GM21619 (cell line): ENCODE measurements around the gene TSPEAR.
"Not testable (repeated sequence)": the region's sequence is repeated elsewhere in the genome, so short reads cannot be mapped to it uniquely, and the experiment has no call there.

Experiments used
- ATAC-seq: cut with Tn5 transposase; IDR thresholded peaks from one replicate; pipeline ENCODE4 v1.9.1; 2021; ENCODE audit not compliant: unreplicated experiment

The TSPEAR gene

GRCh38 chr21:44592446-44593311 is 118.7 kb downstream of the TSPEAR start, which contains the start of gene KRTAP10-6:
Gene KRTAP10-6, minus strand, starts transcription at chr21:44592505. Its CDS starts 21 bp downstream, at chr21:44592484.
- no peak for ATAC-seq

GRCh38 chr21:44591801-44592130 is 119.6 kb downstream of the TSPEAR start:
- ATAC-seq = not testable (repeated sequence)

GRCh38 chr21:44590897-44591800 is 120.2 kb downstream of the TSPEAR start:
- not testable (repeated sequence) for ATAC-seq

GRCh38 chr21:44590311-44590721 is 121.1 kb downstream of the TSPEAR start:
- no peak for ATAC-seq

GRCh38 chr21:44589586-44590305 is 121.6 kb downstream of the TSPEAR start:
- no peak for ATAC-seq

- no peak for ATAC-seq
These were observed 122.3 kb downstream of the TSPEAR start for GRCh38 chr21:44589094-44589493.

GRCh38 chr21:44585892-44586291 is 125.5 kb downstream of the TSPEAR start:
- ATAC-seq = no peak

- ATAC-seq = no peak
These were observed 127.6 kb downstream of the TSPEAR start for GRCh38 chr21:44583800-44584147.

- ATAC-seq = no peak
These were observed 128.1 kb downstream of the TSPEAR start for GRCh38 chr21:44583089-44583799.

- ATAC-seq = no peak
These were observed 129.3 kb downstream of the TSPEAR start for GRCh38 chr21:44582055-44582454.

GRCh38 chr21:44581158-44581557 is 130.2 kb downstream of the TSPEAR start:
- no peak for ATAC-seq

- ATAC-seq = not testable (repeated sequence)
These were observed 131.0 kb downstream of the TSPEAR start, which contains the start of gene KRTAP10-5 for GRCh38 chr21:44580231-44580821. Gene KRTAP10-5, minus strand, starts transcription at chr21:44580604. Its CDS starts 26 bp downstream, at chr21:44580578.

- no peak for ATAC-seq
These were observed 131.6 kb downstream of the TSPEAR start for GRCh38 chr21:44579833-44580144.

- no peak for ATAC-seq
These were observed 132.1 kb downstream of the TSPEAR start for GRCh38 chr21:44579056-44579832.

GRCh38 chr21:44578371-44579055 is 132.9 kb downstream of the TSPEAR start:
- ATAC-seq = no peak

GRCh38 chr21:44576025-44576420 is 135.3 kb downstream of the TSPEAR start:
- ATAC-seq = no peak

GRCh38 chr21:44575307-44576024 is 135.9 kb downstream of the TSPEAR start:
- no peak for ATAC-seq
